GM18505 (cell line): ENCODE data around the gene CDC42BPA.
"Not testable (repeated sequence)": the region's sequence is repeated elsewhere in the genome, so short reads cannot be mapped to it uniquely, and the experiment has no call there.

Experiments
- ATAC-seq: cut with Tn5 transposase; IDR thresholded peaks from one replicate; pipeline ENCODE4 v1.9.1; 2021; ENCODE audit not compliant: unreplicated experiment
- POLR2A ChIP-seq: IDR thresholded peaks from 4 replicates; pipeline ENCODE4 v1.6.1; 2011; ENCODE audit warnings: borderline replicate concordance; ENCODE audit not compliant: insufficient read depth, insufficient read length; ENCODE audit errors: extremely low read depth

Gene CDC42BPA

DNA sequence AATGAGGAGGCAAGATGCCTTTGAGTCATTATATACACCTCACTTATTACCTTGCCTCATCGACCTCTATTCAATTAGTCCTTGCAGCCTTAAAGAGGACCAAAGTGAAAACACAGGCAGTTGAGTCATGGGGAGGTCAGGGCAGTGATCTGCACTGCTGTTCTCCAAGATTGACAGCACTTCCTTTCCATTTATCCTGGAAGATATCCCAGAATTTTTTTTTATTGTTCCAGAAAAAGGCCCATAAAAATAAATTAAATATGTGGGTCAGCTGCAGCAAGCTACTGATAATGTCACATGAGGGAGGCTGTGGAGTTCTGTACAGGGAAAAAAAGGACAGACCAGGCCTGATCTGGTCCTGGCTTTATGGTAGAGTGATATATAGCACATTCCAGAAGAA lies 33.2 kb upstream of the CDC42BPA start:
- TF ChIP-seq POLR2A, result no peak
- no peak for ATAC-seq

DNA sequence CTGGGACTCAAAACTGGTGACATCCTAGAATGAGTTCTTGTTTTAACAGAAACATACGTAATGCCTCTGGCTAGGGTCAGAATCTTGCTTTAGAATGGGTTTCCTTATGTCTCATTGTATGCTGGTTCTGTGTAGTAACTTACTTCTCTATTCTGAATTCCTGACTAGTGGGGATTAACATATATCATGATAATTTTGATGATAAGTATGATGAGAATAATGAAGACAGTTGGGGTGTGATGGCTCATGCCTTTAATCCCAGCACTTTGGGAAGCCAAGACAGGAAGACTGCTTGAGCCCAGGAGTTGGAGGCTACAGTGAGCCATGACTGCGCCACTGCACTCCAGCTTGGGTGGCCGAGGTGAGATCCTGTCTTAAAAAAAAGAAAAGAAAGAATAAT lies 31.7 kb upstream of the CDC42BPA start:
- no peak for ATAC-seq

DNA sequence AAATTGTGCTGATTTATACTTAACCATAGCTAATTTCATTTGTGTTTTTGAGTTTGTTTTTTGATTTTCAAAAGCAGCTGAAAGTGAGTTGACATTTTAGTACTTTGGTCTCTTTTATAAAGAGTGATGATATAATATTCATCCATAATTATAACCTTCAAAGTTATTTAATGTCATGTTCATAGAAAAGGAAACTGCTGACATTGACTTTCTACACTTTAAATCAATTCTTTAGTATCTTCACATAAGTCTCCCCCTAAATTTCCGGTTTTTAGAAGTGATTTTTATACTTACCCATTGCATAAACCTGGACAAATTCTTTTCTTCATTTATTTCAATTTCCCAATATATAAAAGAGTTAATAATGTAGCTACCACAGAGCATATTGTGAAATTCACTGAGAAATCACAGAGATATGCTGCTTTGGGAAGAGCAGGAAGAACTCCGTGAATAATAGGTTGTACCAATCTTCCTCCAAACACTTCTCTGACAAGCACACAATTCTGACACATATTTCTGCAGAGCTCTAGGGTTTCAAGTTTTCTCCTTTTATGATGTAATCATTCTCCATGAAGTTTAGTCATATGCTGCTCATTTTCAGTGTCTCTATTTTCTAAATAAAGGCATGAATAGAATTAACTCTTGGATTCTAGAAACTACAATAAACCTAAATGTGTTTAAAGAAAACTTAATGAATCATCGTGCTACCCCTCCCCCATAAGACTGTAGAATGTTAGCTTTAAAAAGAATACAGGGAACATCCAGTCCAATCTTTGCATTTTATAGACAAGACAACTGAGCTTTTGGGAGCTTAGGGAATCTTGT lies 25.6 kb upstream of the CDC42BPA start:
- no peak for TF ChIP-seq POLR2A
- ATAC-seq, result no peak

More for the DNA sequence above, 31.7 kb upstream of the CDC42BPA start:
- no peak for TF ChIP-seq POLR2A

DNA sequence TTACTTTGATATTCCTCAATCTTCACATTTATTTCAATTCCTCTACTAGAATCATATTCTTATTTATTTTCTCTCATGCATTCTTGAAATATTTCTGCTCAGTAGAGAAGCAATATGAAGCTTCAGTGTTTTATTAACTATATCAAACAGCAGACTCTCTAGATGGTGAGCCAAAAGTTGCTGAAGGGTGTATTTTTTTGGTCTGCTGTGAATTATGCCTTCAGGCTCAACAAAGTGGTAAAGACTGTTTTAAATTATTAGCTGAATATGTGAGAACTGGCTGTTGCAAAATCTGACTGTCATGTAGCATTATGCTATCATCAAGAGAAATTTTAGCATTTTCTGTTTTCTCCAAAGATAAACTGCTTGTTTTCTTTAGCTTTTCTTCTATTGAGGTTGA lies 24.9 kb upstream of the CDC42BPA start:
- ATAC-seq, result no peak

GRCh38 chr1:227342075-227342829 lies 24.0 kb upstream of the CDC42BPA start:
- no peak for ATAC-seq
- no peak for TF ChIP-seq POLR2A

More for the DNA sequence above, 24.9 kb upstream of the CDC42BPA start:
- TF ChIP-seq POLR2A, result no peak

DNA sequence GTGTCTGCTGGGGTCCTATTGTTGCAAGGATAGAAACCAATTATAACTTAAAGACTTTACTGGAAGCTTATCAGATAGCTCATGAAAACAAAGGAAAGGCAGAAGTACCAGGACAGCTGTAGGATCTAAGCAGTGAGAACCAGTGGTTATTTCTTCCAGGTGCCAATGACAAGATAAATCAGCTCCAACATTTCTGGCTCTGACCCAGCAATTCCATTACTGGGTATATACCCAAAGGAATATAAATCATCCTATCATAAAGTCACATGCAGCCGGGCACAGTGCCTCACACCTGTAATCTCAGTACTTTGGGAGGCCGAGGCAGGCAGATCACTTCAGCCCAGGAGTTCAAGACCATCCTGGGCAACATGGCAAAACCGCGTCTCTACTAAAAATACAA lies 17.8 kb upstream of the CDC42BPA start:
- ATAC-seq, result not testable (repeated sequence)

DNA sequence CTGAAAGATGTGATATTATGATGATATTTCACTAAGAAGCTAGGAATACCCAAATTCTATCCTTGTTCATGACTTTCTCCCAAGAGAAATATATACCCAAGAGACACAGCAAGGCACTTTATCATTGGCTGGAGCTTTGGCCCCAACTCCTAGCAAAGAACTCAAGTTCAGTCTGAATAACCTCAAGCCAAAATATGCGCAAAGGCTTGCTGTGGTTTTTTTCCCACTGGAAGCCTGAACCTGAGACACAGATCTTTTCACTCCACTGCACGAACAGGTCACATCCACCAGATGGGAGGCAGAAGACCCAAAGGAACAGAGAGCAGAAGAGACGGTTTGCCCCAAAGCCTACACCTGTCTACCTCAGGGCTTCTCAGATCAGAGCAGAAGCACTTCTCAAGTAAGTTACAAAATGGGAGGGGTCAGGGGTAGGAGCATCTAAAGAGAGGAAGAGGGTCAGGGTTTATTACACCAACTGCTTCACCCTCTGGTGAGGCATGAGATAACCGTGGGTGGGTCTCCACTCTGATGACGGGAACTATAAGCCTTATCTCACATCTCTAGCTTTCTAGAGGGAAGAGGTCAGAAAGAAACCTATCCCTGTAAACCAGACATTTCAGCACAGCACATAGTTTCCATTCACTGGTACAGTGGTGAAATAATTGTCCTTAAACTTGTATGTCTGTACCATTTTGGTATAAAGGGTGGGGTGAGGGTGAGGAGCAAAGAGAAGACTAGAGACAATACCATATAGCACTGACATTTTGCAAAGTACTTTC lies 17.1 kb upstream of the CDC42BPA start:
- TF ChIP-seq POLR2A, result no peak
- no peak for ATAC-seq

DNA sequence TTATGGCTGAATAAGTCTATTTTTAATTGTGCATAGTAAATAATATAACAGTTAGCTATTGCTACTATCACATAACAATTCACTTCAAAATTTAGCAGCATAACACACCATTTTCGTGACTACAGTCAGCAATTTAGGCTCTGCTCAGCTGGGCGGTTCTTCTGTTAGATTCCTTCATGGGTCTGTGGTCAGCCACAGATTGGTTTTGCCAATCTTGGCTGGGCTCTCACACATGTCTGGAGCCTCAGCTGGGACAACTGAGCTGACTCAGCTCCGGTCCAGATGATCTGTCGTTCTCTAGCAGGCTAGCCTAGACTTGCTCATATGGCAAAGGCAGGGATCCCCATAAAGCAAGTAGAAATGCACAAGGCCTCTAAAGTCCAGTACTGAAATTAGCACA lies 15.1 kb upstream of the CDC42BPA start:
- no peak for TF ChIP-seq POLR2A
- ATAC-seq, result no peak

DNA sequence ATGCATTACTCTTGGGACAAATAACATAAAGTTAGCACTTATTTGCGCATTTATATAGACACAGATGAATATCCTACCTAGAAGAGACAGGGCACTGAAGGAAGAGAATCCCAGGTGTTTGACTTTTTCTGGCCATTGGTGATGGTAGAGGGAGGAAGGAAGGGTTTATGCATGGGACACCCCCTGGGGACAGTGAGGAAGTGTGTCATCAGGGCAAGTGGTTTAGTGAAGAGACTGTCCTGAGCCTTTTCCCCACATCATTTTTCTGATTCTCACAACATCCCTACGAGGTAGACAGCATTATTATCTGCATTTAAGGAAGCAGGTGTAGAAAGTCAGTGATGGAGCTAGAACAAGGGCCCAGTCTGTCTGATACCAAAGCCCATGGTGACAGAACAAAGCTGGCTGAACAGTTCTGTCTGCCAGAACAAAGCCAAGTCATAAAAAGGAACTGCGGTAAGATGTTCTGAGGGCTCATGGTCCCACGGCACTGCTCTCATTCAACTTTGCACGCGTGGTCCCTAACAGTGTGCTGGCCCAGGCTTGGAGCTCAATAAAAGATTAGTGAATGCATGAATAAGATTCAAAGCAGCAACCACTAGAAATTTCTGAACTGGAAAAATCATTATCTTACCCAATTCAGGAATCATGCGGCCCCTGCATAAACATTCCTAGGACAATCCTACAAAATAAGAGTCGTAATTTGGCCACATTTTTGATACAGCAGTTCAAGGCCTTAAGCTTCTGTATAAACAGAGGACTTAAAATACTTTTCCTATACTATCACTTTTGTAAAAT lies 12.2 kb upstream of the CDC42BPA start:
- no peak for ATAC-seq

DNA sequence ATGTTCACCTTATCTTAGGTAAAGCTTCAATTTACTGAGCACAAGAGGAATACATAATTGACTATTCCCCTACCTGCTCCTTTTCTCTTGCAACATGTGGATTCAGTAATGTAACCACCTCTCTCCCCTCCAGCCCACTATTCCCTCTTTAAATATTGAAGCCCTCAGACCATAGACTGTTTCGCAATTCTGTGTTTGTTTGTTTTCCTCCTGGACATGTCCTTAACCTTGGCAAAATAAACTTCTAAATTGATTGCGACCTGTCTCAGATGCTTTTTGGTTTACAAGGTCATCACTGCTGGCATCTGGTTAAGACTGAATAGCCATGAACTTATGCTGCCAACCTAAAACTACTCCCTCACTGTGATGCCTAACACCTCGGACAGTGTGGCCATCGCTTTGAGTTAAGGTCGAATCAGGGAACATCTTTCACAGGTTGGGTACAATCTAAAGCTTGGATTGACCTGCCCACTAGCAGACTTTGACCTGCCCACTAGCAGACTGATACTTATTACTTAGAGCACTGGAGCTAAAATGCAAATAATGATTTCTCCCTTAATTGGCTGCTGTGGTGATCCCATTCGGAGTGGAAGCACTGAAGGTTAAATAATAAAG lies 10.2 kb upstream of the CDC42BPA start:
- TF ChIP-seq POLR2A, result no peak
- ATAC-seq, result no peak

More for the DNA sequence above, 12.2 kb upstream of the CDC42BPA start:
- TF ChIP-seq POLR2A, result no peak

GRCh38 chr1:227325156-227325555 lies 6.9 kb upstream of the CDC42BPA start:
- TF ChIP-seq POLR2A, result no peak
- ATAC-seq, result no peak

DNA sequence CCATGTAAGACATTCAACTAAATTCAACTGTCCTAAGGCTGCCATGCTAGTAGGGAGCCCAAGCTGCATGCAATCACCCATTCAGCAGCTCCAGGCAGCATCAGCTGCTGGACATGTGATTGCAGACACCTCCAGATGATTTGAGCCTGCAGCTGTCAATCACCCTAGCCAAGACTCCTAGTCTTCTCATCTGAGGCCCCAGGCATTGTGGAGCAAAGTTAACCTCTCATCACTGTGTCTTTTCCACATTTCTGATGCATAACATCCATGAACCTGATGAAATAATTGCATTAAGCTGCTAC lies 5.6 kb upstream of the CDC42BPA start:
- ATAC-seq, result no peak
- no peak for TF ChIP-seq POLR2A

- ATAC-seq, result no peak
- TF ChIP-seq POLR2A, result no peak
These were observed 5.1 kb upstream of the CDC42BPA start for GRCh38 chr1:227323171-227323966.
